Stomach (tissue), 4 donors: ENCODE measurements around the gene IGSF3.
"Not testable (repeated sequence)": the region's sequence is repeated elsewhere in the genome, so short reads cannot be mapped to it uniquely, and the experiment has no call there.

Experiments used
- EP300 ChIP-seq: sonication (generic); formaldehyde crosslinking; IDR thresholded peaks from one replicate; pipeline ENCODE4 v1.6.1; 2017; ENCODE audit warnings: antibody characterized with exemption
- POLR2A ChIP-seq, 4 donors: fragments of 450-650 bp; IDR thresholded peaks; one replicate each; pipeline ENCODE4 v1.6.1; 2016; ENCODE audit warnings: antibody characterized with exemption in 4 of 4, control low read depth in 2 of 4, mild to moderate bottlenecking in 1 of 4, moderate library complexity in 1 of 4

DNA sequence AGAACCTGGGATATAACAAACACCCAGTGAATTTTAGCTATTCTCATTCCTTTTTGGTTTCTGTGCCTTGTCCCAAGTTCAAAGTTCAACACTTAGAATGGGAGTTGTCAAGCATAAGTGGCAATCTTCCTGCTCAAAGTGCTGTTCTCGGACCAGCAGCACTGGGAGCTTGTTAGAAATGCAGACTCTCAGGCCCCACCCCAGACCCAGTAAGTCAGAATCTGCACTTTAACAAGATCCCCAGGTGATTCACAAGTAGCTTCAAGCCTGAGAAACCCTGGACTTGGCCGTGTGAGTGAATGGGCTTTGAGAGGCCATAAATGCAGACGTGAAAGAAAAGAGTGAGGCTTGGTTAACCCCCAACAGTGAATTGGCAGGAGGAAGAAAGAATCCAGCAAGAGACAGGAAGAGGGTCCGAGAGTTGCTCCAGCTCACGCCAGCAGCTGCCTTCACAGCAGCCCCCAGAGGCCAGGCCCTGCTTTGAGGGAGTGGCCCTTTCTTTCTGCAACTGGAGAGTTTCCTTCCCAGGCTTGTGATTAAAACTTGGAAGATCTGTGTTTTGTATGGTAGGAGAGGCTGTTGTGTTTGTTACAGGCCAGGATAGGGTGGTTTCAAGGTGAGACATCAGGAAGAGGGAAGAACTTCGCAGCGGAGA is 75.5 kb downstream of the IGSF3 start:
- TF ChIP-seq EP300; POLR2A (IDR thresholded peaks at IDR 0.05): not testable (repeated sequence)
